ENCODE measurements around the gene FRMD1. TPM values are rescaled to one million over a fixed set of nuclear protein-coding genes. Genes with fewer than 3 reads are reported as not detected.

The FRMD1 gene
- polyA plus RNA-seq, 1 experiment = not detected

DNA sequence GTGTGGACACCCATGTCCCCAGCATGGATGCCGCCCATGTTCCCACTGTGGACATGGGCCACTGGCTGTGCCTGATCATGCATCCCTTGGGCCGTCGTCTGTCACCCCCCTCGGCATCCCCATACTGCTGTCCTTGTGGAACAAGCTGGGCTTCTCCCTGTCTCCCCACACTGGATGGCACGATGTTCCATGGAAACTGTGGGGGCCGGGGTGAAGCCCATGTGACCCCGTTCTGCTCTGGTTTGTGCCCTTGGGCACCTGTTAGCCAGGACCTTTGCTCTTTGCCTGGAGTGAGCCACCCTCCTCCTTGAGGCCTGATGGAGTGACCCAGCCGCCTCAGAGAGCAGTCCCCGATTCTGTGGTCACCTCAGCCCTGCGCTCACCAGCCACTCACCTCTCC lies 7.6 kb upstream of the FRMD1 start:
- TF ChIP-seq, protein P1, sequence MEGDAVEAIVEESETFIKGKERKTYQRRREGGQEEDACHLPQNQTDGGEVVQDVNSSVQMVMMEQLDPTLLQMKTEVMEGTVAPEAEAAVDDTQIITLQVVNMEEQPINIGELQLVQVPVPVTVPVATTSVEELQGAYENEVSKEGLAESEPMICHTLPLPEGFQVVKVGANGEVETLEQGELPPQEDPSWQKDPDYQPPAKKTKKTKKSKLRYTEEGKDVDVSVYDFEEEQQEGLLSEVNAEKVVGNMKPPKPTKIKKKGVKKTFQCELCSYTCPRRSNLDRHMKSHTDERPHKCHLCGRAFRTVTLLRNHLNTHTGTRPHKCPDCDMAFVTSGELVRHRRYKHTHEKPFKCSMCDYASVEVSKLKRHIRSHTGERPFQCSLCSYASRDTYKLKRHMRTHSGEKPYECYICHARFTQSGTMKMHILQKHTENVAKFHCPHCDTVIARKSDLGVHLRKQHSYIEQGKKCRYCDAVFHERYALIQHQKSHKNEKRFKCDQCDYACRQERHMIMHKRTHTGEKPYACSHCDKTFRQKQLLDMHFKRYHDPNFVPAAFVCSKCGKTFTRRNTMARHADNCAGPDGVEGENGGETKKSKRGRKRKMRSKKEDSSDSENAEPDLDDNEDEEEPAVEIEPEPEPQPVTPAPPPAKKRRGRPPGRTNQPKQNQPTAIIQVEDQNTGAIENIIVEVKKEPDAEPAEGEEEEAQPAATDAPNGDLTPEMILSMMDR (IDR thresholded peaks at IDR 0.05; ENCODE audit: insufficient read depth, low read depth, low read length) = no peak
- CTCF ChIA-PET = no interaction called here
- DNase-seq (ENCODE audit: low read depth) = no peak
- Histone ChIP-seq H3K36me3 (ENCODE audit: control insufficient read depth, insufficient read depth, low read length) (no peaks in the 10 kb centered on the region), H3K4me3 (ENCODE audit: low read depth, low read length) (no peak overlapping the region), H3K27me3 (ENCODE audit: control insufficient read depth, insufficient read depth, low read length) (no peaks in the 10 kb centered on the region)
- POLR2A ChIA-PET = no interaction called here

- Histone ChIP-seq H3K27me3 (ENCODE audit: control insufficient read depth, insufficient read depth, low read length) (no peaks in the 10 kb centered on the region), H3K4me3 (ENCODE audit: low read depth, low read length) (no peak overlapping the region), H3K36me3 (ENCODE audit: control insufficient read depth, insufficient read depth, low read length) (no peaks in the 10 kb centered on the region)
- CTCF ChIA-PET = no interaction called here
- TF ChIP-seq, protein P1 (IDR thresholded peaks at IDR 0.05; ENCODE audit: insufficient read depth, low read depth, low read length) = no peak
- POLR2A ChIA-PET = no interaction called here
- no peak for DNase-seq (ENCODE audit: low read depth)
These were observed 7.1 kb upstream of the FRMD1 start for GRCh38 chr6:168086066-168086465.

- no peak for DNase-seq (ENCODE audit: low read depth)
- CTCF ChIA-PET = interaction anchor here (0.6 kb wide), 1 partner anchor 17 kb away, joined by 3 read pairs; no protein-coding TSS in a partner anchor
- TF ChIP-seq, protein P1 (IDR thresholded peaks at IDR 0.05; ENCODE audit: insufficient read depth, low read depth, low read length) = no peak
- no peaks in the 10 kb centered on the region for H3K27me3 ChIP-seq (ENCODE audit: control insufficient read depth, insufficient read depth, low read length)
- POLR2A ChIA-PET = no interaction called here
- no peaks in the 10 kb centered on the region for H3K36me3 ChIP-seq (ENCODE audit: control insufficient read depth, insufficient read depth, low read length)
- H3K4me3 ChIP-seq (ENCODE audit: low read depth, low read length) = no peak overlapping the region
These were observed 5.6 kb upstream of the FRMD1 start for GRCh38 chr6:168084465-168085160.

DNA sequence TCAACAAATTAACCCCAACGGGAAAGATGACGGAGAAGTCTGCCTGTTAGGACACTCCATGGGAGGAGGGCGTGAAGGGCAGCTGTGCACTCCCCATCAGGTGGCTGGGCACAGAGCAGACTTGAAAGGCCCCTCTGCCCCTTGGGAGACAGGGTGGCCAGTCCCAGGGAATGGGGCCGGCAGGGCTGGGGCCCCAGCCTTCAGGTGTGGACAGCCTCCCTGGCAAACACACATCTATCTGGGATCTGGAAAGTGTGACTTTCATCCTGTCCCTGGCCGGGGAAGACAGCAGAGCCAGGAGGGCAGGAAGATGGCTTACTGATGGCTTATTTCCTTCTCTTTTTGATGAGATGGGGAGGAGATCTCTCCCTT lies 4.5 kb upstream of the FRMD1 start:
- no peaks in the 10 kb centered on the region for H3K27me3 ChIP-seq (ENCODE audit: control insufficient read depth, insufficient read depth, low read length)
- POLR2A ChIA-PET = no interaction called here
- DNase-seq (ENCODE audit: low read depth) = no peak
- TF ChIP-seq, protein P1 (IDR thresholded peaks at IDR 0.05; ENCODE audit: insufficient read depth, low read depth, low read length) = no peak
- H3K36me3 ChIP-seq (ENCODE audit: control insufficient read depth, insufficient read depth, low read length) = no peaks in the 10 kb centered on the region
- no peak overlapping the region for H3K4me3 ChIP-seq (ENCODE audit: low read depth, low read length)
- CTCF ChIA-PET = no interaction called here

DNA sequence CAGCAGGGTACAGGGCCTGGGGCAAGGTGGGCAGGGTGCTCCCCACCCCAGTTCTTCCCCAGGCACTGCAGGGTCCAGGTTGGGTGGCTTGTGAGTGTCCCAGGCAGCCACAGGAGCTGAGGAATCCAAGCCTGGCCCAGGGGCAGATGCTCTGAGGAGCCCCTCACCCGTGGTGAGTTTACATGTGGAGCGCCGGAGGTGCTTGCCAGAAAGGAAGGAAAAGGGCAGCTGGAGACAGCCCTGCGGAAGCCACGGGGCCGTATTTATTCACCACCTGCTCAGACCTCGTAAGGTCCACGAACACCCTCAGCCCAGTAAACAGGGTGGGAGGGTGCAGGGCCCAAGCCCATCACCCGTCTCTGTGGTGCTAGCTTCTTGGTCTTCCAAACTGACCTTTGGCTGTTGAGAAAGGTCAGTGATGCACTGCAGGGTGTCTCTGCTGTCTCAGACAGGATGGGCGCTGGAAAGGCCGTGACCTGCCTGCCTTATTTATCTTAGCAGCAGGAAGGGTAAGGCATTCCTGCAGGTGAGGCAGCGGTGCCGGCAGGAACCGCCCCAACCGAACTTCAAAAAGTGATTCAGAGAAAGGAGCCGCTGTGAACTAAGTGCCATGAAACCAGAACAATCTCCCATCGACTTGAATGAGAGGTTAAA lies 4.0 kb upstream of the FRMD1 start:
- TF ChIP-seq, protein P1 (IDR thresholded peaks at IDR 0.05; ENCODE audit: insufficient read depth, low read depth, low read length) = no peak
- ChIA-PET CTCF (no interaction called here), POLR2A (no interaction called here)
- Histone ChIP-seq H3K27me3 (ENCODE audit: control insufficient read depth, insufficient read depth, low read length) (no peaks in the 10 kb centered on the region), H3K4me3 (ENCODE audit: low read depth, low read length) (no peak overlapping the region), H3K36me3 (ENCODE audit: control insufficient read depth, insufficient read depth, low read length) (no peaks in the 10 kb centered on the region)
- DNase-seq (ENCODE audit: low read depth) = no peak

Measured in BJ (cell line).